Activated CD4-positive, alpha-beta T cell treated with anti-CD3 and anti-CD28 coated beads, Interleukin-2, amount 50 U/mL, for 24 hours (primary cell): Measurements from ENCODE around the gene DIO3.

Source experiments
- DNase-seq, 2 donors: peaks; one replicate each; pipeline ENCODE4 v3.0.0-alpha.2; 2020; ENCODE audit warnings: low read depth in 1 of 2, low spot score in 1 of 2

DIO3 gene

DNA sequence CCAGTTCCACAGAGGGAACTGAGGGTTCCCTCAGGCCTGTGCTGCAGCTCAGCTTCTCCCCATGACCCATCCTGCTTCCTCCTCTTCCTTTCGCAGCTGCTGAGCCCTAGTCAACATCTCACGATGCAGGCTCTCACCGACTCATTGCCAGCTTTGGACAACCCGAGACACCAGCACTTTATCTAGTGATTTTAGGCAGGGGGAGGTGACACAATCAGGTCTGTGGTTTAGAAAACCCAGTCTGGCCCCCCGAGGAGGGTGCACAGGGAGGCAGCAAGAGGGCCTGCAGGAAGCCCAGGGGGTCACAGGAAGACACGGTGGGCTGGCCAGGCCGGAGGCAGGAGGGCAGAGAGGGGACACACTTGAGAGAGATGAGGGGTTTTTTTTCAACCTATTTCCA lies 35.4 kb downstream of the DIO3 start:
- no peak for DNase-seq

DNA sequence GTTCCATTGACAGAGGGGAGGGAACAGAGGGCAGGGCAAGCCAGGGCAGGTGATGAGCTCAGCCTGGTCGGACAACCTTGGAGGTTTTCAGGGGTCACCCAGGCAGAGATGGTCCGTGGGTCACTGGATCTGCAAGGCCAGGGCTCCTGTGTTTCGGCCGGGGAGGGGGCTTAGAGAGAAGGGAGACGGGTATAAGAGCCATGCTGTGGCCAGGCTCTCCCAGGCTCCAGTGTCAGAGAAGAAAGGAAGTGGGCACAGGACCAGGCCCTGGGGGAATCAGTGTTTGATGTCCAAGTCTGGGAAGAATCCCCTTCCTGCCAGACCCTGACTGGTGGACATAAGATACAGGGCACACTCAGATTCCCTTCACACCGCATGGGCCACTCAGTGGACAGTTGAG lies 36.9 kb downstream of the DIO3 start:
- DNase-seq, result no peak

DNA sequence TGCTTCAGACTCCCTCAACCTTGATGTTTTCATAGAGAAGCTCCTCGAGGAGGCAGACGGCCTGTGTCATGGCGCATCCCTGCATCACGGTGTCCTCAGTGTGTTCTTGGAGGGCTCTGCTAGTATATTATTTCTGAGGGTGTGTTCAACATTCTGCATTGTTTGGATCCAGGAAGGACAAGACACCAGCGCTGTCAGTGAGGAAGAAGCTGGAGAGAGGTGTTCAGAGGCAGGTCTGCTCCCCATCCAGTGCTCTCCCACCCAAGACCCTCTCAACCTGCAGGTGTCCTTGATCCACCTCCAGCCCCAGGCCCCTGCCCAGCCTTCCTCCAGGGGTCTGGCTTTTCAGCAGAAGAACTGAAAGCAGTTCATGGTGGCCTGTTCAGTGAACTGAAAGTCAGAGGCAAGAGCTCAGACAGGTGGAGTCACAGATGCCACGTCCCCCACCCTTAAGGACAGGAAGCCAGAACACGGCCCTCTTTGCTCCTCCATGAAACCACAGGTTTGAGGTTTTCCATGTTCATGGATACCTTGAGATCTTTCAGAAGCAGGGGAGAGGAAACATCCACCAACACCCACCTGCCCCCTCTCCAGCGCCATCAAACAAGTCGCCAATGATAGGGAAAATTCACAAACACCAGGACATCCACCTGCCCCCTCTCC lies 37.4 kb downstream of the DIO3 start:
- DNase-seq, result no peak

DNA sequence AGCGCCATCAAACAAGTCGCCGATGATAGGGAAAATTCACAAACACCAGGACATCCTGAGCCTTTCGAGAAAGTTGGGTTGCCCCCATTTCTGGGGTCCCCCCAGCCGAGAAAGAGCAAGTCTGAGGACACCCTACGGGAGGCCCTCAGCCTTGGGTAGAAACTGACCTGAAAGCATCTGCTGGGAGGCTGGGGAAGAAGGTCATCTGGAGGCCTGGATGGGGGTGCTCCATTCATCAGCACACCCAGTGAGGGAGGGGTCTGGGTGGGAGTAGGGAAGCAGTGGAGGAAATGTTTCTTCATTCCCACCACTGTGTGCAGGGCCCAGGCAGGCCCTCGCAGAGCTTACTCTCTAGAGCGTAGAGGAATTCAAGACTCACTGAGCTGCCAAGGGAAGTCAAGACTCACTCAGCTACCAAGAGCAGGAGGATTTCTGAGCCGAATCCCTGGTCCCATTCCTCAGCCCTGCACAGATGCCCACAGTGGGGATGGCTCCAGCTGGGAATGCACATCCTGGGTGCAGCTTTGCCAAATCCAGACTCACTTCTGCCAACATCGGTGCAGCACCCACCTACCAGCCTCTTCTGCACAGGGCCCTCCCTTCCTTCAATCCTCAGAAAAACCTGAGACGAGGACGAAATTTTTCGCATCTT lies 38.1 kb downstream of the DIO3 start:
- no peak for DNase-seq

DNA sequence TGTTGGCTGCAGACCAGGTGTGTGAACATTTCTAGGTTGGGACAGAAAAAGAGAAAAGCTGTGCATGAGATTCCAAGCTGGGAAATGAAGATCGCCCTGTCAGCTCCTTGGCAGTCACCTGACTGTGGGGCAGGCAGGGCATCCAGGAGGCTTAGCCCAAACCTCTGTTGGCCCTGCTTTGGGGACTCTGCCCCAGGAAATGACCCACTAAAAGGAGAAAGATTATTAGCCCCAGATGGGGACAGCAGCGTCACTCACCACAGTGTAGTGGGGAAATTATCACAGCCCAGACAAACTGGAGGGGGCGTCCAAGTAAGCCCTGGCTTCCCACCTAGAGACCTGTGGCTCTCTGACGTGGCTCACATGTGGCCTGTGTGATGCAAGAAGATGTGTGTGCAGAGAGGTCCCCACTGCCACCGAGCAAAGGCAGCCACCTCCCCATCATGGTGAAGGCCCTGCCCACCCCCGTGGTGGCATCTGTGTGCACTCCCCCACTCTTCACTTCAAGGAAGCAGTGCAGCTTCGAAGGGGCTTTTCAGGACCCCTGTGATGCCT lies 39.1 kb downstream of the DIO3 start:
- DNase-seq, result no peak

DNA sequence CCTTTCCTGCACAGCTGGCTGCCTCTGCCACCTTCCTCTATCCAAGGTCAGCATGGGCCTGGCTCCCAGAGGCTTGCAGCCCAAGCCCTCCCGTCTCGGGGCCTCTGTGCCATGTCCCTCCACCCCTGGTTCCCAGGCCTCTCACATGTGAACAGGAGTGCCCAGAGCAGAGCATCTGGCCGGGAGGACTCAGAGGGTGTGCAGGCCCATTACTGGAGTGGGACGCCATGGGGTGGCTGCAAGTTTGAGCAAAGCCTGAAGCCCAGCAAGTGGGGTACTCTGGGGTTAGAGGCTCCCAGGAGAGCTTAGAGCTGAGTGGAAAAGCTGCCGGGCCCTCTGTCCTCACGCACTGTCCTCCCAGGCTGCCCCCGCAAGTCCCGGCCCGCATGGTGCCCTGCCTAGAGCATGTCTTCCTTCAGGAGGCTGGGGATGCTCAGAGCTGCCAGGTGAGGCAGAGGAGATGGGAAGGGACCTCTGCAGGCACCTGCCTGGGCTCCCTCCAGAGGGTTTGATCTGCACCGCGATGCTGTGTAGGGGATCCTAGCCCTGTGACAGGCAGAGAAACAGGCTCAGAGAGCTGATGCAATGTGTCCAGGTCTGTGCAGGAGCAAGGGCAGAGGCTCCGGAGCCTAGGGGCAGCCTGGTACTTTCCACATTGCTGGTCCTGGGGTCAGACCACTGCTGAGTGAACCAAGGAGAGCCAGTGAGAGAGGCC lies 39.8 kb downstream of the DIO3 start:
- no peak for DNase-seq

DNA sequence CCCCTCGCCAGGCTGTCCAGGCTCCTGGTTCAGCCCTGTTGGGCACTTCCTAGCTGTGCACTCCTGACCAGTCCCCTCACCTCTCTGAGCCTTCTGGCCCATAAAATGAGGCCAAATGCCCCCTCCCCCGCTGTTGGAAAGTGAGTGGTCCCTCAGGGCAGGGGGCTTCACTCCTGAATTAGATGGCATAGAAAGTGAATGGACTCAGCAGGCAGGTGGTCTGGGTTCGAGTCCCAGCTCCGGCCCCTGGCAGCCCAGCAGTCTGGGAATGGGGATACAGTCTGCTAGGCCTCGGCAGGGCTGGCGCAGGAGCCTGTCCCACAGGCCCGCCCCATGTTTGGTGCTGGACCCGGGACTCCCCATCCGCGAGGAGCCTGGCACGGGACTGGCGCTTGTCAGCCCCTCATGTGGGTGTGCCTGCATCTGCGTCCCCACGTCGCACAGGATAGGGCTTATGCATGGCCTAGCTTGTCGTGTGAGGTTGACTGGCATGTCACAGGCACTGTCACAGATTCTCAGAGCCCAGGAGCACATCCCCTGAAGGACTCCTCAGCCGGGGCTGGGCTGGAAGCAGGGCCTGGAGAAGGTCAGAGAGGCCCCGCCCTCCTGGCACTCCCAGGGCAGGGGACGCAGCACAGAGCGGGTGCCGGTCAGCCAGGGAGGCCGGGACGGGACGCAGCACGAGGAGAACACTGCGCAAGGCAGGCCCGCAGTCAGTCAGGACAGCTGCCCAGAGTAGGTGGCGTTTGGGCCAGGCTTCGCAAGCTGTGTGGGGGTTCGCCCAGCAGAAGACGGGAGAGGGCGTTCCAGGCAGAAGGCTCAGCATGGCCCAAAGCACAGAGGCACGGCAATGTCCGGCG lies 40.5 kb downstream of the DIO3 start:
- no peak for DNase-seq

DNA sequence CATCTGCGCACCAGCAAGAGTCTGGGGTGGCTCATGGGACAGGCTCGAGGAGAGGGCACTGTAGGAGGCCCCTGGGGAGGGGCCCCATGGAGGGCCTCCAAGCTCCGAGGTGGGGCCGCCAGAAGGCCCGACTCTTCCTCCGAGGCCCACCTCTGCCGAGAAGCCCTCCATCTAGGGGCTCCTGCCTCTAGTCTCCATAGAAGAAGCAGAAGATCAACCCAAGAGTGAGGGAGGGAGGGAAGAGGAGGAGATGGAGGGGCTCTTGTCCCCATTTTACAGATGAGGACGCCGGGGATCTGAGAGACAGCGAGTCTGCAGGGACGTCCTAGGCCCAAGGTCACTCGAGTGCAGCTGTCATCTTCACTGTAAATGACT lies 41.2 kb downstream of the DIO3 start:
- no peak for DNase-seq

DNA sequence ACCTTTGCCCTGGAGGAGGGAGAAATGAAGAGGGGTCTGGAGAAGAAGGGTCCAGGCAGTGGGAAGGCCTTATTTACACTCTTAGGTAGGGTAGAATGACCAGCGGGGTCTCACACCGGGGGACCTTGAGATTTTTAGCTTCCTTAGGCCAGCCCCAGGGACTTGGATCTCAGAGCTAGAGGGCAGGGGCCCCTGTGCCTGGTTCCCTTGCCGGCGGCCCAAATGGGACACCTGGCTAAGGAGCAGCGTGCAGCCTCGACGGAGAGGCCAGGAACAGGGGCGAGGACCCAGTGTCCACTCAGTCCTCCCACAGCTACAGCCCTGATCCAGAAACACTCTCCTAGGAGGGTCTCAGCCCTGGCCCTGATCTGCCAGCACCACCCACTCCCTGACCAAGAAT lies 41.8 kb downstream of the DIO3 start:
- DNase-seq, result no peak

DNA sequence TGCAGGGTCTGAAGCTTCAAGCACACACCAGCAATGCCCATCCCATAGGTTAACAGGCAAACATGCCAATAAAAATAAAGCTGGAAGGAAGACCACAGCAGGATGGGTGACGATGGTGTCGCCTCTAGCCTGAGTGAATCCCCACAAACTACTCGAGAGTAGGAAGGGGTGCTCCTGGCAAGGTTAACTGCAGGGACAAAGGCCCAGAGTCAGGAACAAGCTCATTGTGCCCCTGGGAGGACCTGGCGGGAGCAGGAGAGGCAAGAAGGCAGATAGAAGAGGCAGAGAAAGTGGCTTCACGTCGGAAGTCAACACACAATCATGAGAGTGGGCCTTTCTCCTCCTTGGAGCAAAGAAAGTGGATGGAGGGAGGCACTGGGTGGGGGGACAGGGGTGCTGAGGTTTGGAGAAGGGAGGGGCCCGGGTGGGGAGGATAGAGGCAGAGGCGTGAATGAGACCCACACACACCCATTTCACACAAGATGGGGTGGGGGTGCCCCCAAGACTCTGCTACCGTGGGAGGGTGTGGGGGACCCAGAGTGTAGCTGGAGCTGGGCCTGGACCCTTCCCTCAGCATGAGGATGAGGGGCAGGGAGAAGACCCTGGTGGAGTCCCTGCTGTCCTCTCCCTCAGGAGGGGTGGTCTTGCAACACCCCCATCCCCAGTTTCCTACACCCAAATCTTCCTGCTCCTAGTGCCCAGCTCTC lies 43.1 kb downstream of the DIO3 start:
- DNase-seq, result no peak

DNA sequence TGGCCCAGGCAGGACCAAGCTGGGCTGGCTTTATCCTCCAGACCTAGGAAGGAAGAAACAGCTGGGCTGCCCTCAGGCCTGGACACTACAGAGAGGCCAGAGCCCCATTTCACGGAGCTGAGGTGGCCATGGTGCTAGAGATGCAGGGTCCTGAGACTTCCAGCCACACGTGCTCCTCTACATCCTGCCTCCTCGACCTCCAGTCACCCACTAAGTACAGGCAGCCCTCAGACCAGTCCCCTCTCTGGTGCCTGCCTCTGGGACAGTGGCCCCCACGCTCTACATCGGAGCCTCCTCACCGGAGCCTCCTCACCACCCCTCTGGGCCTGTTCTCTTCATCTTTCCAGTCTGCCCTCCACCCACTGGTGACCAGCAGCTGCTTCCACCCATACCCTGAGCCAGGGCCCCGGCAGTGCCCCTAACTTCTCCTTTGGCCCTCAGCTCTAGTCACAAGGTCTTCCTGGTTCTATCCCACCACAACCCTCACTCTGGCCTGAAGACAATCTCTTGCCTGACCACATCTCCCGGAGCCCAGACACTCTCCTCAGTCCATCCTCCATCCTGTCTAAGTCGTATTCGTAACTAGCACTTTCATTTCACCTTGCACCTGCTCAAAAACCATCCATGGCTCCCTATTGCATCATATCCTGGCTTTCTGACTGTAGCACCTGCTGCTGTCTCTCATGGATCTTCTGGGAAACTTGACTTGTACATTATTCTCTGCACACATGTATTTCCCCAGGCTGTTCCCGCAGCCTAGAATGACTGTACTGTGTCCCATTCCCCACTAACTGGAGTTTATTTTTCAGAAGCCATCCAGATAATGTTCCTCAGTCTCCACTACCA lies 43.9 kb downstream of the DIO3 start:
- DNase-seq, result no peak

DNA sequence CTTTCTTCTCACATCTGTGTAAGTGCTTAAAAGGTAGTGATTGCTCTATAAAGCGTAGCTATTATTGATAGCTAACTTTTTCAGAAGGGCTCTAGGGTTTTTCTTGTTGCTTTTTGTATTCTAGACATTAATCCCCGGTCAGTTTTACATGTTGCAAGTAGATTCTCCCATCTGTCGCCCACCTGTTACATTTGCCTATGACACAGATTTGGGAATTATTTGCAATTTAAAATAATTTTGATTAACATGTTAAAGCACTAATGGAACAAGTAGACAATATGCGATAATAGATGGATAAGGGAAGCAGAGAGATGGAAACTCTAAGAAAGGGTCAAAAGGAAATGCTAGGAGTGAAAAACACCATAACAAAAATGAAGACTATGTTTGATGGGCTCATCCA lies 44.5 kb downstream of the DIO3 start:
- DNase-seq, result no peak
